ENCODE measurements around the gene UTRN. TPM values are rescaled to one million over a fixed set of nuclear protein-coding genes. Genes with fewer than 3 reads are reported as not detected.
A peak's percentile ranks its signal among the peaks of the same experiment; 100 is the strongest.

Gene UTRN
- total RNA-seq, 1 experiment from 2014 or later: 216 TPM

GRCh38 chr6:144277174-144277573, 8.0 kb upstream of the UTRN start:
- Mint-ChIP-seq H3K9me3 (ENCODE audit: unreplicated experiment) (peaks cover 16% of the 10 kb centered on the region), H3K36me3 (ENCODE audit: insufficient read depth, unreplicated experiment) (peaks cover 6% of the 10 kb centered on the region), H3K4me1 (ENCODE audit: low read depth, unreplicated experiment) (peaks cover 8% of the 10 kb centered on the region), H3K27me3 (ENCODE audit: insufficient read depth, unreplicated experiment) (no peaks in the 10 kb centered on the region), H3K27ac (ENCODE audit: unreplicated experiment) (no peak overlapping the region), H3K4me3 (ENCODE audit: unreplicated experiment) (no peak overlapping the region)
- BruUV-seq (replicated peaks): no TSS peak
- Histone ChIP-seq H3K9me3 (no peaks in the 10 kb centered on the region), H3K4me3 (ENCODE audit: low read depth, low read length) (no peak overlapping the region), H3K27me3 (replicated peaks; ENCODE audit: control insufficient read depth, insufficient read depth, low read length) (no peaks in the 10 kb centered on the region), H3K36me3 (ENCODE audit: control insufficient read depth, insufficient read depth, low read length) (no peaks in the 10 kb centered on the region; the same call in 1 of the 2 replicates), H3K4me1 (0 out of 2 replicates have a peak, but pooled peaks cover 6% of the 10 kb centered on the region)
- CTCF ChIA-PET: no interaction called here
- intact Hi-C loops (cut with micrococcal nuclease; ENCODE audit: unreplicated experiment): no loop called here
- TF ChIP-seq CTCF (IDR thresholded peaks at IDR 0.05; ENCODE audit: insufficient read depth in 1 of 2, low read depth in 1 of 2, low read length in 1 of 2, severe bottlenecking in 1 of 2, unreplicated experiment in 1 of 2): no peak
- POLR2A ChIA-PET: no interaction called here
- no peak for DNase-seq

- H3K4me3 ChIP-seq (ENCODE audit: low read depth, low read length): no peak overlapping the region
- H3K36me3 ChIP-seq (ENCODE audit: control insufficient read depth, insufficient read depth, low read length): no peaks in the 10 kb centered on the region; the same call in 1 of the 2 replicates
- intact Hi-C loops (cut with micrococcal nuclease; ENCODE audit: unreplicated experiment): no loop called here
- ChIA-PET POLR2A (no interaction called here), CTCF (no interaction called here)
- no peaks in the 10 kb centered on the region for H3K27me3 Mint-ChIP-seq (ENCODE audit: insufficient read depth, unreplicated experiment)
- H3K4me1 ChIP-seq: 0 out of 2 replicates have a peak, but pooled peaks cover 6% of the 10 kb centered on the region
- H3K4me1 Mint-ChIP-seq (ENCODE audit: low read depth, unreplicated experiment): peaks cover 13% of the 10 kb centered on the region
- TF ChIP-seq CTCF (IDR thresholded peaks at IDR 0.05; ENCODE audit: insufficient read depth in 1 of 2, low read depth in 1 of 2, low read length in 1 of 2, severe bottlenecking in 1 of 2, unreplicated experiment in 1 of 2): no peak
- BruUV-seq (replicated peaks): no TSS peak
- peaks cover 16% of the 10 kb centered on the region for H3K9me3 Mint-ChIP-seq (ENCODE audit: unreplicated experiment)
- no peak overlapping the region for H3K4me3 Mint-ChIP-seq (ENCODE audit: unreplicated experiment)
- no peaks in the 10 kb centered on the region for H3K9me3 ChIP-seq
- no peaks in the 10 kb centered on the region for H3K27me3 ChIP-seq (replicated peaks; ENCODE audit: control insufficient read depth, insufficient read depth, low read length)
- H3K27ac Mint-ChIP-seq (ENCODE audit: unreplicated experiment): no peak overlapping the region
- no peak for DNase-seq
- peaks cover 6% of the 10 kb centered on the region for H3K36me3 Mint-ChIP-seq (ENCODE audit: insufficient read depth, unreplicated experiment)
Observed at GRCh38 chr6:144277605-144278227, 7.4 kb upstream of the UTRN start.

DNA sequence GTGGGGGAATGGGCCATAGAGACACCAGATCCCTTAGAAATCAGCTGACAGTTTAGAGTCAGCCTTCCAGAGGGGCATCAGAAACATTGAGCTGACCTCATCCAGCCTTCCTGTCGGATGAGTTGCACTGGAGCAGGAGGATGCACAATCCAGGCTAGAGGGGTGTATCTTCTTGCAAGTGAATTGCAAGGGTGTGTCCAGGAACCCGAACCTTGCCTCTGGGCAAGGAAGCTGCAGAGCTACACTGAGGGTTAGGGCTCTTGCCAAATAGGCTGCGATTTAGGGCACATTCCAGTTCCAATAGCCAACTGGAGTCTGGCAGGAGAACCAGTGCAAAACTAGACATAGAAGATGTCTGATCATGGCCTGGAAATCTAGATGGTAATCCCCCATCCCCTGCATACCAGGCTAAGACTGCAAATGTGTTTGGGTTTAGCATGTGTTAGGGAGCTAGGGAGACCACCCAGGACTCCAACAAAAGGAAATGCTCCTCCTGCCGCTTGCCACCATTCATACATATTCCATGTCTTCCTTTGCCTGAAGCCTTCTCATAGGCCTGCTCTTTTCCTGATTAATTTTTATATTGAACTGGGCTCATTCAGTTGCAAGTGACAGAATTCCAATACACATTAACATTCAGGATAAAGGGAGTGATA, 6.3 kb upstream of the UTRN start:
- intact Hi-C loops (cut with micrococcal nuclease; ENCODE audit: unreplicated experiment): no loop called here
- Histone ChIP-seq H3K4me1 (0 out of 2 replicates have a peak, but pooled peaks cover 10% of the 10 kb centered on the region), H3K27me3 (replicated peaks; ENCODE audit: control insufficient read depth, insufficient read depth, low read length) (no peaks in the 10 kb centered on the region), H3K36me3 (ENCODE audit: control insufficient read depth, insufficient read depth, low read length) (no peaks in the 10 kb centered on the region; the same call in 1 of the 2 replicates), H3K9me3 (no peaks in the 10 kb centered on the region), H3K4me3 (ENCODE audit: low read depth, low read length) (no peak overlapping the region)
- BruUV-seq (replicated peaks): no TSS peak
- Mint-ChIP-seq H3K36me3 (ENCODE audit: insufficient read depth, unreplicated experiment) (peaks cover 6% of the 10 kb centered on the region), H3K4me3 (ENCODE audit: unreplicated experiment) (no peak overlapping the region), H3K27ac (ENCODE audit: unreplicated experiment) (no peak overlapping the region), H3K9me3 (ENCODE audit: unreplicated experiment) (peaks cover 16% of the 10 kb centered on the region), H3K4me1 (ENCODE audit: low read depth, unreplicated experiment) (peaks cover 15% of the 10 kb centered on the region), H3K27me3 (ENCODE audit: insufficient read depth, unreplicated experiment) (no peaks in the 10 kb centered on the region)
- DNase-seq: peak in 1 of 2 experiments; percentile 41
- no peak for TF ChIP-seq CTCF (IDR thresholded peaks at IDR 0.05; ENCODE audit: insufficient read depth in 1 of 2, low read depth in 1 of 2, low read length in 1 of 2, severe bottlenecking in 1 of 2, unreplicated experiment in 1 of 2)
- ChIA-PET CTCF (interaction anchor here (0.6 kb wide), 1 partner anchor 34 kb away, joined by 6 read pairs; no protein-coding TSS in a partner anchor), POLR2A (interaction anchor here (0.6 kb wide), 1 partner anchor 10 kb away, joined by 3 read pairs; no protein-coding TSS in a partner anchor)
